NB4 (cell line): ENCODE measurements around the gene IFT122.
"Not testable (repeated sequence)": the region's sequence is repeated elsewhere in the genome, so short reads cannot be mapped to it uniquely, and the experiment has no call there.

Experiments
- DNase-seq: peaks from one replicate; pipeline ENCODE4 v3.0.0; 2010; ENCODE audit warnings: low read depth
- H3K4me3 ChIP-seq: one replicate; pipeline ENCODE4 v1.5.1; 2011; ENCODE audit warnings: mild to moderate bottlenecking, low read depth, low read length, moderate library complexity
- MAX ChIP-seq: IDR thresholded peaks from 2 replicates; pipeline ENCODE4 v1.6.1; 2011; ENCODE audit warnings: low read depth, low read length
- MYC ChIP-seq: IDR thresholded peaks from 2 replicates; pipeline ENCODE4 v1.6.1; 2011; ENCODE audit warnings: low read depth, low read length
- POLR2A ChIP-seq: IDR thresholded peaks from 2 replicates; pipeline ENCODE4 v1.6.1; 2011; ENCODE audit warnings: mild to moderate bottlenecking; ENCODE audit not compliant: insufficient read length; ENCODE audit errors: extremely low read depth
- TF ChIP-seq, protein P1 (sequence below): IDR thresholded peaks from one replicate; pipeline ENCODE4 v1.5.1; 2012; ENCODE audit warnings: low read depth, low read length

IFT122 gene

DNA sequence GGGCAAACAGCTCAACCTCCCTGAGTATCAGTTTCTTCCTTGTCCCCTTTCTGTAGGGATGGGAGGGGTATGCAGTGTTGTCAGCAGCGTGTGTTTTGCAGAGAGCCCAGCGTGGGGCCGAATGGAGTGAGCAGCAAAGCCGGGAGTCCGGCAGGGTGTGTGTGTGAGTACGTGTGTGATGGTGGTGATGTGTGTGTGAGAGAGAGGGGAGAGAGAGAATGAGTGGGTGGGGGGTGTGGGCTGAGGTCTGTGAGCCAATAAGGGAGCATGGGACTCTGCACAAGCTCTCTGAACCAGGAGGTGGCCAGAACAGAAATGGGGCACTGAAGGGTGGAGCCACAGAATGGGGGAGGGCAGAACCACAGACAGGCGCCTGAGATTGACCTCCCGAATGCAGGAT, 43.8 kb downstream of the IFT122 start:
- no peak for TF ChIP-seq POLR2A
- TF ChIP-seq MAX = no peak
- TF ChIP-seq MYC = no peak
- TF ChIP-seq, protein P1, sequence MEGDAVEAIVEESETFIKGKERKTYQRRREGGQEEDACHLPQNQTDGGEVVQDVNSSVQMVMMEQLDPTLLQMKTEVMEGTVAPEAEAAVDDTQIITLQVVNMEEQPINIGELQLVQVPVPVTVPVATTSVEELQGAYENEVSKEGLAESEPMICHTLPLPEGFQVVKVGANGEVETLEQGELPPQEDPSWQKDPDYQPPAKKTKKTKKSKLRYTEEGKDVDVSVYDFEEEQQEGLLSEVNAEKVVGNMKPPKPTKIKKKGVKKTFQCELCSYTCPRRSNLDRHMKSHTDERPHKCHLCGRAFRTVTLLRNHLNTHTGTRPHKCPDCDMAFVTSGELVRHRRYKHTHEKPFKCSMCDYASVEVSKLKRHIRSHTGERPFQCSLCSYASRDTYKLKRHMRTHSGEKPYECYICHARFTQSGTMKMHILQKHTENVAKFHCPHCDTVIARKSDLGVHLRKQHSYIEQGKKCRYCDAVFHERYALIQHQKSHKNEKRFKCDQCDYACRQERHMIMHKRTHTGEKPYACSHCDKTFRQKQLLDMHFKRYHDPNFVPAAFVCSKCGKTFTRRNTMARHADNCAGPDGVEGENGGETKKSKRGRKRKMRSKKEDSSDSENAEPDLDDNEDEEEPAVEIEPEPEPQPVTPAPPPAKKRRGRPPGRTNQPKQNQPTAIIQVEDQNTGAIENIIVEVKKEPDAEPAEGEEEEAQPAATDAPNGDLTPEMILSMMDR = no peak
- no peak for DNase-seq
- H3K4me3 ChIP-seq = no peak overlapping the region

DNA sequence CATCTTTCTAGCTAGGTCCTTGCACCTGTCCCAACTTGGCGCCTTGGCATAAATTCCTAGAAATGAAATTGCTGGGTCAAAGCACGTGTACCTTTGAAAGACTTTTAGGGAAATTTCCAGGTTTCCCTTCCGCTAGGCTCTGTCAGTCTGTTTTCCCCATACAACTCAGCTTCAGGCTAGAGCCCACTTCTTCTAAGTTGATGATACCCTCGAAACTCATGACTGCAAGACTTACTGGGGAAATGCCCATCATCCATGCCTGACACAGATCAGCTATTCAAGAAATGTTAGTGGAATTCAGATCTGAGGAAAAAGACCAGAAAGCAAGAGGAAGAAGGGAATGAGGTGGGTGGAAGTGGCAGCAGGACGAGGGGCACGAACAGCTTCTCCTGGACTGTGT, 45.1 kb downstream of the IFT122 start:
- not testable (repeated sequence) for DNase-seq, H3K4me3 ChIP-seq

DNA sequence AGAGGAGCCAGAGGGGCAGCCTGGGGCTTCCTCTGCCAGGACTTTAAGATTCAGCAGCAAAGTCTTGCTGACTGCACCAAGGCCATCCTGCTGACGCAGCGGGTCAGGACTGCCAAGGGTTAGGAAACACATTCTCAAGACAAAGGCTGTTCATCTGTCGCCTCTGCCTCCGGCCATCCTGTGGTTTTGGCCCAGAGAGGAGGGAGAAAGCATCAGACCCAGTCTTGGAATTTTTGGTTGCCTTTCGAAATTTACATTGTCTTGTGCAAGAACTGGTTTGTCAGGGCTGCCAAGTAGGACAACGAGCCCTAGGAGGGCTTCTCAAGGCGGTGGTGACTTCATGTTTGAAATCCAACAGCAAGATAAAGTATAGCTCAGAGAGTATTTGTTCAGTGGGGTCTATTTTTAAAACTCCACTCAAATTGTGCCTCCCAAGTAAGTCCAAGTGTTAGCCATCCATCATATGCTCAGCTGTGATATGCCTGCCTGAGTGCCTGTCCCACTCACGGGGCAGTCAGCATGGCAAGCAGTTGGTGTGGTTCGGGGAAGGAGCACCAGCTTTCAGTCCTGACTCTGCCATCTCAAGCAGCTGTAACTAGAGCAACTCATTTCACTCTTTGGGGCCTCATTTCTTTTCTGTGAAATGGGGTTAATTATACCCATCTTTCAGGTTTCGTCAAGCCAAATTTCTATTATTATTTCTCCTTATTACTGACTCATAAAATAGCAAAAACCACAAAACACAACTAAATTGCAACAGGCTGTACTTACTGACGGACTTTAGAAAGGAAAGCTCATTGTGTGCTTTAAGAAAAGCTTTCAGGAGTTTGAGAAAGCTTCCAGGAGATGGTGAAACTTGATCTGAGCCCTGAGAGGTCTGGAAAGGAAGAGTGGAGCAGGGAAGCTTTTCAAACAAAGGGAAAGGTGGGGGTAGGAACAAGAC, 46.0 kb downstream of the IFT122 start:
- no peak for TF ChIP-seq MAX
- TF ChIP-seq MYC = no peak
- no peak for TF ChIP-seq POLR2A
- TF ChIP-seq, protein P1 = no peak
- H3K4me3 ChIP-seq = no peak overlapping the region
- DNase-seq = no peak

- DNase-seq = no peak
- TF ChIP-seq MAX (no peak), MYC (no peak), POLR2A (no peak)
- TF ChIP-seq, protein P1 = no peak
- no peak overlapping the region for H3K4me3 ChIP-seq
Measured at GRCh38 chr3:129486664-129487035, 46.6 kb downstream of the IFT122 start.

- DNase-seq = no peak
- H3K4me3 ChIP-seq = no peak overlapping the region
- TF ChIP-seq, protein P1 = no peak
- TF ChIP-seq MAX (no peak), POLR2A (no peak), MYC (no peak)
Measured at GRCh38 chr3:129487183-129487867, 47.3 kb downstream of the IFT122 start.

DNA sequence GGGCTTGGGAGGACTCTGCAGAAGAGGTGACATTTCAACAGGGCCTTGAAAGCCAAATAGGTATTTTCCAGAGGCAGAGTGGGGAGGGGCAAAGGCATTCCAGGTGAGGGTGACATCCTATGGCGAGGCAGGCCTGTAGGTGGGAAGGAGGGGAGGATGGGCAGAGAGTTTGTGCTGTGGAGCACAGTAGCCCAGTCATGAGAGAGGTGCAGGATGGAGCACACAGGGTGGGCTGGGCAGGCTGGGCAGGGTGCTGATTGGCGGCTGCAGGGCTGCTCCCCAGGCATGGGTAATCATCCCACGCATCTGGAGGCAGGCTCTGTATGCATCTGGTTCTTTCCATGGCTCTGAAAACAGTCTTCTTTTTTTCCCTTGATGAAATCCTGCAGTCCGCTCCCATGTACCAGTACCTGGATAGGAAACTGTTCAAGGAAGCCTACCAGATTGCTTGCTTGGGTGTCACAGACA, 47.9 kb downstream of the IFT122 start:
- not testable (repeated sequence) for H3K4me3 ChIP-seq, DNase-seq

DNA sequence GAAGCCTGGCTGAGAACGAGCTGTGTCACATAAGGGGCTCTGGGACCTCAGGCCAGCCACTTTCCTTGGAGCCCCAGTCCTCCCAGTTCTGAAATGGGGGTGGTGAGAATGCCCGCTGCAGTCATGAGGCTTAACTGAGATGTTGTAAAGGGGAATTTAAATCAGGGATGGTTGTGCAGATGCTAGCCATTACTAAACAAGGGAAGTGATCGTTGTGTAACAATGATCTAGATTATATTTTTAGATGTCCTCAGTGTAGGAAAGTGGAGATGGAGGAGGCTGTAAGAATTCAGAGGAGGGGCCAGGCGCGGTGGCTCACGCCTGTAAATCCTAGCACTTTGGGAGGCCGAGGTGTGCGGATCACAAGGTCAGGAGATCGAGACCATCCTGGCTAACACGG, 49.2 kb downstream of the IFT122 start:
- not testable (repeated sequence) for DNase-seq, H3K4me3 ChIP-seq
